ENCODE results near the gene CCM2L. TPM values are rescaled to one million over a fixed set of nuclear protein-coding genes. Genes with fewer than 3 reads are reported as not detected.

CCM2L gene
- total RNA-seq, 1 donor from 2014 or later: not detected

GRCh38 chr20:32079655-32080109 lies 69.4 kb downstream of the CCM2L start:
- TF ChIP-seq CTCF (IDR thresholded peaks at IDR 0.05): no peak
- Mint-ChIP-seq H3K36me3 (ENCODE audit: low read depth) (peaks cover 1% of the 10 kb centered on the region), H3K4me1 (ENCODE audit: low read depth) (no peaks in the 10 kb centered on the region), H3K4me3 (ENCODE audit: unreplicated experiment) (no peak overlapping the region), H3K9me3 (ENCODE audit: low read depth) (no peaks in the 10 kb centered on the region), H3K27me3 (ENCODE audit: low read depth) (peaks cover 54% of the 10 kb centered on the region), H3K27ac (ENCODE audit: unreplicated experiment) (no peak overlapping the region)
- DNase-seq (ENCODE audit: low spot score): no peak

GRCh38 chr20:32080783-32081182 lies 70.5 kb downstream of the CCM2L start:
- no peak overlapping the region for H3K4me3 Mint-ChIP-seq (ENCODE audit: unreplicated experiment)
- H3K27ac Mint-ChIP-seq (ENCODE audit: unreplicated experiment): no peak overlapping the region
- H3K4me1 Mint-ChIP-seq (ENCODE audit: low read depth): no peaks in the 10 kb centered on the region
- TF ChIP-seq CTCF (IDR thresholded peaks at IDR 0.05): no peak
- H3K36me3 Mint-ChIP-seq (ENCODE audit: low read depth): peaks cover 1% of the 10 kb centered on the region
- H3K27me3 Mint-ChIP-seq (ENCODE audit: low read depth): peaks cover 57% of the 10 kb centered on the region
- H3K9me3 Mint-ChIP-seq (ENCODE audit: low read depth): no peaks in the 10 kb centered on the region
- DNase-seq (ENCODE audit: low spot score): no peak

Other genes starting within 250 kb of the CCM2L start
- gene MYLK2, start 191.1 kb upstream of the CCM2L start, total RNA-seq: 1.3 to 3.3 TPM (median 2.9 TPM) in 3 replicates
- 54.1 to 192 TPM (median 185 TPM) in 3 replicates for gene FOXS1, start 164.8 kb upstream of the CCM2L start, total RNA-seq
- gene DUSP15, start 139.9 kb upstream of the CCM2L start, total RNA-seq: 3.6 to 11.6 TPM (median 11.5 TPM) in 3 replicates
- 0.24 to 0.37 TPM (median 0.33 TPM) in 3 replicates for gene TTLL9, start 139.8 kb upstream of the CCM2L start, total RNA-seq
- gene PDRG1, start 58.4 kb upstream of the CCM2L start, total RNA-seq: 8.9 to 19.0 TPM (median 15.2 TPM) in 3 replicates
- 0.02 TPM in 1 of 3 replicates, not detected in the others for gene XKR7, start 42.3 kb upstream of the CCM2L start, total RNA-seq
- gene HCK, start 41.8 kb downstream of the CCM2L start, total RNA-seq: not detected in 3 replicates
- gene TM9SF4, start 99.3 kb downstream of the CCM2L start, total RNA-seq: 64.8 to 87.9 TPM (median 83.7 TPM) in 3 replicates
- gene PLAGL2, start 197.3 kb downstream of the CCM2L start, total RNA-seq: 9.1 to 16.9 TPM (median 16.4 TPM) in 3 replicates
- 61.6 to 68.3 TPM (median 66.4 TPM) in 3 replicates for gene POFUT1, start 197.4 kb downstream of the CCM2L start, total RNA-seq

Measured in chondrocyte (in vitro differentiated cells).